HCT116 (cell line): ENCODE measurements around the gene ZC3H12A. TPM values are rescaled to one million over a fixed set of nuclear protein-coding genes. Genes with fewer than 3 reads are reported as not detected.

Experiments
- ATAC-seq: fragments of 200-7000 bp; cut with Tn5 transposase; 2 replicates; pipeline ENCODE4 v1.9.1; 2020; ENCODE audit warnings: mild to moderate bottlenecking, moderate library complexity
- BruUV-seq: library from RNA; stranded (reverse); fragments of 400-500 nt; replicated peaks from 2 replicates; lab custom pipeline; 2021; lab: Mats Ljungman, UMichigan
- CTCF ChIA-PET: fragments of 300-600 bp; sonication (Branson Sonifier 250); formaldehyde crosslinking; loops from one replicate; lab custom pipeline; 2021; ENCODE audit warnings: antibody characterized with exemption; lab: Charles Lee
- POLR2A ChIA-PET: fragments of 300-600, 350-600 bp; sonication (Branson Sonifier 250); formaldehyde crosslinking; loops from one replicate; lab custom pipeline; 2021; ENCODE audit warnings: antibody characterized with exemption; lab: Charles Lee
- RAD21 ChIA-PET, 2 experiments: fragments of 300-600 bp; sonication (Branson Sonifier 250); formaldehyde crosslinking; loops; one replicate each; lab custom pipeline; 2023; ENCODE audit warnings: low total read pairs in 2 of 2; ENCODE audit not compliant: uncharacterized antibody in 2 of 2, unreplicated experiment in 2 of 2, low non-redundant PET in 1 of 2; lab: Charles Lee
- DNase-seq: peaks from one replicate; pipeline ENCODE4 v3.0.0-alpha.2; 2010; ENCODE audit warnings: low read depth, low spot score
- H2AFZ ChIP-seq: fragments of 200-600 bp; shearing (Covaris generic), sonication (generic); 2 replicates; pipeline ENCODE4 v1.6.1; 2017; ENCODE audit warnings: low read depth, mixed run types, mixed read lengths, antibody characterized with exemption, low read length; ENCODE audit not compliant: poor library complexity, severe bottlenecking
- H3K27ac ChIP-seq: 2 replicates; pipeline ENCODE4 v1.5.1; 2012; ENCODE audit warnings: low read depth, low read length
- H3K27me3 ChIP-seq: fragments of 200-600 bp; sonication (generic); 2 replicates; pipeline ENCODE4 v1.6.1; 2016; ENCODE audit warnings: mixed run types, low read length, mixed read lengths; ENCODE audit not compliant: insufficient read depth
- H3K36me3 ChIP-seq, 2 experiments: fragments of 200-500 bp in 1 of 2; fragments of 200-600 bp in 1 of 2; sonication (Bioruptor generic) in 1 of 2; sonication (generic) in 1 of 2; 2 replicates each; pipeline versions ENCODE4 v1.5.1 to v1.6.1; 2014 to 2016; ENCODE audit warnings: low read length in 2 of 2, inconsistent platforms in 1 of 2, mixed read lengths in 1 of 2, mixed run types in 1 of 2; ENCODE audit not compliant: insufficient read depth in 2 of 2, control insufficient read depth in 1 of 2
- H3K4me1 ChIP-seq, 2 experiments: fragments of 200-600 bp in 1 of 2; sonication (generic) in 1 of 2; 2 replicates each; pipeline versions ENCODE4 v1.5.1 to v1.6.1; 2012 to 2017; ENCODE audit warnings: low read length in 2 of 2, inconsistent platforms in 1 of 2, mild to moderate bottlenecking in 1 of 2, mixed read lengths in 1 of 2, mixed run types in 1 of 2, moderate library complexity in 1 of 2; ENCODE audit not compliant: insufficient read depth in 2 of 2, control insufficient read depth in 1 of 2
- H3K4me2 ChIP-seq: fragments of 200-600 bp; sonication (generic); 2 replicates; pipeline ENCODE4 v1.6.1; 2017; ENCODE audit warnings: mixed run types, low read length, mixed read lengths
- H3K4me3 ChIP-seq, 2 experiments: fragments of 200-600 bp in 1 of 2; sonication (generic) in 1 of 2; replicated peaks in 1 of 2; 2 replicates each; pipeline ENCODE4 v1.5.1; 2011 to 2016; ENCODE audit warnings: low read length in 2 of 2, control low read depth in 1 of 2, low read depth in 1 of 2, mild to moderate bottlenecking in 1 of 2, mixed read lengths in 1 of 2, mixed run types in 1 of 2
- H3K79me2 ChIP-seq: fragments of 200-600 bp; sonication (generic); 2 replicates; pipeline ENCODE4 v1.6.1; 2017; ENCODE audit warnings: mild to moderate bottlenecking, mixed run types, low read length, moderate library complexity, mixed read lengths; ENCODE audit not compliant: insufficient read depth
- H3K9ac ChIP-seq: fragments of 200-600 bp; sonication (generic); 2 replicates; pipeline ENCODE4 v1.6.1; 2016; ENCODE audit warnings: low read length, mixed read lengths
- H3K9me2 ChIP-seq: fragments of 200-600 bp; sonication (generic), shearing (Covaris generic); 2 replicates; pipeline ENCODE4 v1.6.1; 2017; ENCODE audit warnings: mixed run types, mild to moderate bottlenecking, moderate library complexity; ENCODE audit not compliant: insufficient read depth
- H3K9me3 ChIP-seq, 2 experiments: fragments of 200-500 bp in 1 of 2; fragments of 200-600 bp in 1 of 2; sonication (Bioruptor generic) in 1 of 2; sonication (generic) in 1 of 2; 2 replicates each; pipeline ENCODE4 v1.6.1; 2014 to 2017; ENCODE audit warnings: low read length in 2 of 2, mixed read lengths in 2 of 2, inconsistent platforms in 1 of 2, low read depth in 1 of 2, mild to moderate bottlenecking in 1 of 2, mixed run types in 1 of 2, moderate library complexity in 1 of 2; ENCODE audit not compliant: control insufficient read depth in 1 of 2, insufficient read depth in 1 of 2
- H4K20me1 ChIP-seq: fragments of 200-600 bp; sonication (generic), shearing (Covaris generic); 2 replicates; pipeline ENCODE4 v1.6.1; 2017; ENCODE audit warnings: mixed run types, mild to moderate bottlenecking, moderate library complexity; ENCODE audit not compliant: insufficient read depth
- ATF3 ChIP-seq: IDR thresholded peaks from 2 replicates; pipeline ENCODE4 v1.6.1; 2012
- CEBPB ChIP-seq: IDR thresholded peaks from 2 replicates; pipeline ENCODE4 v1.6.1; 2012; ENCODE audit warnings: low read depth
- CTCF ChIP-seq, 3 experiments: fragments of 200-600 bp in 1 of 3; sonication (generic) in 1 of 3; IDR thresholded peaks in 2 of 3; conservative IDR thresholded peaks in 1 of 3; 2 replicates each; pipeline ENCODE4 v1.5.1; 2012 to 2017; ENCODE audit warnings: low read depth in 2 of 3, low read length in 2 of 3, antibody characterized with exemption in 1 of 3, borderline replicate concordance in 1 of 3, control low read depth in 1 of 3, mild to moderate bottlenecking in 1 of 3, mixed read lengths in 1 of 3, mixed run types in 1 of 3, moderate library complexity in 1 of 3; ENCODE audit not compliant: insufficient read depth in 1 of 3
- EGR1 ChIP-seq: IDR thresholded peaks from 2 replicates; pipeline ENCODE4 v1.6.1; 2012; ENCODE audit warnings: low read depth
- ELF1 ChIP-seq: IDR thresholded peaks from 2 replicates; pipeline ENCODE4 v1.6.1; 2012; ENCODE audit warnings: low read depth, borderline replicate concordance
- EZH2 ChIP-seq: fragments of 200-600 bp; sonication (generic); IDR thresholded peaks from 2 replicates; pipeline ENCODE4 v1.6.1; 2017; ENCODE audit warnings: antibody characterized with exemption, mixed run types
- EZH2phosphoT487 ChIP-seq: fragments of 200-600 bp; IDR thresholded peaks from 2 replicates; pipeline ENCODE4 v1.6.1; 2018; ENCODE audit warnings: antibody characterized with exemption, borderline replicate concordance
- FOSL1 ChIP-seq: IDR thresholded peaks from 2 replicates; pipeline ENCODE4 v1.6.1; 2012; ENCODE audit warnings: low read depth
- JUND ChIP-seq: IDR thresholded peaks from 2 replicates; pipeline ENCODE4 v1.6.1; 2012
- MAX ChIP-seq: IDR thresholded peaks from 2 replicates; pipeline ENCODE4 v1.6.1; 2012
- POLR2A ChIP-seq: IDR thresholded peaks from 2 replicates; pipeline ENCODE4 v1.7.0; 2011; ENCODE audit warnings: borderline replicate concordance; ENCODE audit not compliant: insufficient read depth, insufficient read length; ENCODE audit errors: extremely low read depth
- POLR2AphosphoS5 ChIP-seq: IDR thresholded peaks from 2 replicates; pipeline ENCODE4 v1.6.1; 2011; ENCODE audit warnings: mild to moderate bottlenecking, low read depth, low read length, moderate library complexity
- RAD21 ChIP-seq: IDR thresholded peaks from 2 replicates; pipeline ENCODE4 v1.6.1; 2012; ENCODE audit warnings: low read depth, mild to moderate bottlenecking
- SIN3A ChIP-seq: IDR thresholded peaks from 2 replicates; pipeline ENCODE4 v1.6.1; 2012; ENCODE audit warnings: low read depth
- SP1 ChIP-seq: IDR thresholded peaks from 2 replicates; pipeline ENCODE4 v1.6.1; 2012; ENCODE audit warnings: low read depth
- SRF ChIP-seq: IDR thresholded peaks from 2 replicates; pipeline ENCODE4 v1.6.1; 2012; ENCODE audit warnings: low read depth
- TCF7L2 ChIP-seq: IDR thresholded peaks from 2 replicates; pipeline ENCODE4 v1.7.0; 2011; ENCODE audit warnings: borderline replicate concordance, inconsistent platforms; ENCODE audit not compliant: insufficient read depth, insufficient read length; ENCODE audit errors: extremely low read depth
- YY1 ChIP-seq: IDR thresholded peaks from 2 replicates; pipeline ENCODE4 v1.6.1; 2011; ENCODE audit warnings: low read length, low read depth, moderate library complexity, mild to moderate bottlenecking; ENCODE audit not compliant: insufficient replicate concordance; ENCODE audit errors: extremely low read depth
- ZBTB33 ChIP-seq: IDR thresholded peaks from 2 replicates; pipeline ENCODE4 v1.6.1; 2011; ENCODE audit warnings: mild to moderate bottlenecking, low read length, moderate library complexity; ENCODE audit not compliant: insufficient replicate concordance; ENCODE audit errors: extremely low read depth
- intact Hi-C: fragments of 100-400 bp; cut with micrococcal nuclease; formaldehyde crosslinking; loops from 2 replicates; pipeline ENCODE4 v1.10.0; 2022
- total RNA-seq: library from RNA; stranded (reverse); gene quantifications from one replicate; pipeline ENCODE4 v1.2.1, GENCODE V29; 2021; ENCODE audit not compliant: unreplicated experiment

ZC3H12A gene
- total RNA-seq, 1 experiment from 2014 or later, result 10.6 TPM

GRCh38 chr1:37453647-37454046 lies 20.7 kb upstream of the ZC3H12A start:
- intact Hi-C loops, result loop anchor here (5.0 kb wide), 1 partner anchor 99 kb away; the partner anchor contains the start of gene SNIP1
- no peak for ATAC-seq
- POLR2A ChIA-PET, result interaction anchor here (1.5 kb wide), 1 partner anchor 22 kb away, joined by 4 read pairs; no protein-coding TSS in a partner anchor

More at GRCh38 chr1:37453647-37454046, 20.7 kb upstream of the ZC3H12A start:
- no TSS peak for BruUV-seq
- Histone ChIP-seq H3K4me2 (no peak overlapping the region), H3K4me3 (no peak overlapping the region), H3K4me1 (peaks cover 8 to 40% of the 10 kb centered on the region in 2 experiments; a peak in 3 of 4 replicates), H3K36me3 (no peaks in the 10 kb centered on the region), H3K9ac (no peak overlapping the region)
- CTCF ChIA-PET, result interaction anchor here (5.4 kb wide), 1 partner anchor 33 kb away, joined by 62 read pairs; no protein-coding TSS in a partner anchor
- RAD21 ChIA-PET, result no interaction called here
- TF ChIP-seq SIN3A (no peak), SRF (no peak), JUND (no peak), FOSL1 (no peak), ZBTB33 (no peak), CEBPB (no peak), ELF1 (no peak), YY1 (no peak), EZH2phosphoT487 (no peak), POLR2A (no peak), CTCF (IDR thresholded peaks at IDR 0.05 in 2 of 3, conservative IDR thresholded peaks at IDR 0.05 in 1 of 3; ENCODE audit: borderline replicate concordance in 1 of 3, insufficient read depth in 1 of 3, low read depth in 2 of 3, low read length in 2 of 3) (no peak), MAX (no peak), EGR1 (no peak), ATF3 (no peak), RAD21 (no peak), SP1 (no peak), POLR2AphosphoS5 (no peak), TCF7L2 (no peak), EZH2 (no peak)
- TF ChIP-seq, all 23 proteins: peak for 0
- H4K20me1 ChIP-seq, result no peaks in the 10 kb centered on the region
- no peak overlapping the region for H3K27ac ChIP-seq
- no peak overlapping the region for H2AFZ ChIP-seq
- H3K79me2 ChIP-seq, result no peaks in the 10 kb centered on the region
- H3K9me3 ChIP-seq, result no peaks in the 10 kb centered on the region
- DNase-seq, result no peak
- no peaks in the 10 kb centered on the region for H3K9me2 ChIP-seq
- H3K27me3 ChIP-seq, result no peaks in the 10 kb centered on the region
